ENCODE measurements around the gene EVI2B.

DNA sequence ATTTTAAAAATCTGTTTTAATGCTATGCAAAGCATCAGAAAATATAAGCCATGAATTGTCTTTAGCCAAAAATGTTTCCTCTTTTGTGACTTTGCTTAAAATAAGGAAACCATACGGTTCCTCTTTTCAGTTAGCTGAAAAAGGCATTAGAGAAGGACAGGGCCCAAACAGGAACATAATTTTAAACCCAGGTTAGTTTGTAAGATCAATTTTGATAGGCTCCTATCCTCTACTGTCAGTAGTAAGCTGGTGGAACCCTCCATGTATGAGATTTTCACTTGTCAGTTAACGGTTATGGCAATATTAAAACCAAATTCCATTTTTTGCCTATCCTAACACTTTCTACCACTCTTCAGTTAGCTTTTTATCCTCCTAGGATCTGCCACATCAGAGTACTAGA lies 4.3 kb downstream of the EVI2B start:
- TF ChIP-seq, protein P1, sequence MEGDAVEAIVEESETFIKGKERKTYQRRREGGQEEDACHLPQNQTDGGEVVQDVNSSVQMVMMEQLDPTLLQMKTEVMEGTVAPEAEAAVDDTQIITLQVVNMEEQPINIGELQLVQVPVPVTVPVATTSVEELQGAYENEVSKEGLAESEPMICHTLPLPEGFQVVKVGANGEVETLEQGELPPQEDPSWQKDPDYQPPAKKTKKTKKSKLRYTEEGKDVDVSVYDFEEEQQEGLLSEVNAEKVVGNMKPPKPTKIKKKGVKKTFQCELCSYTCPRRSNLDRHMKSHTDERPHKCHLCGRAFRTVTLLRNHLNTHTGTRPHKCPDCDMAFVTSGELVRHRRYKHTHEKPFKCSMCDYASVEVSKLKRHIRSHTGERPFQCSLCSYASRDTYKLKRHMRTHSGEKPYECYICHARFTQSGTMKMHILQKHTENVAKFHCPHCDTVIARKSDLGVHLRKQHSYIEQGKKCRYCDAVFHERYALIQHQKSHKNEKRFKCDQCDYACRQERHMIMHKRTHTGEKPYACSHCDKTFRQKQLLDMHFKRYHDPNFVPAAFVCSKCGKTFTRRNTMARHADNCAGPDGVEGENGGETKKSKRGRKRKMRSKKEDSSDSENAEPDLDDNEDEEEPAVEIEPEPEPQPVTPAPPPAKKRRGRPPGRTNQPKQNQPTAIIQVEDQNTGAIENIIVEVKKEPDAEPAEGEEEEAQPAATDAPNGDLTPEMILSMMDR (conservative IDR thresholded peaks at IDR 0.05; ENCODE audit: low read depth, low read length), result no peak
- TF ChIP-seq EZH2phosphoT487 (IDR thresholded peaks at IDR 0.05; ENCODE audit: borderline replicate concordance, low read length), result no peak

Data from PC-3 (cell line).